ENCODE measurements around the gene LFNG. TPM values are rescaled to one million over a fixed set of nuclear protein-coding genes. Genes with fewer than 3 reads are reported as not detected.

LFNG gene
- total RNA-seq, 1 donor from 2014 or later: 95.8 TPM

GRCh38 chr7:2523461-2523936, 3.9 kb downstream of the LFNG start:
- no peak for TF ChIP-seq CTCF (IDR thresholded peaks at IDR 0.05)
- Mint-ChIP-seq H3K4me3 (peak overlapping the region; percentile 96), H3K27me3 (no peaks in the 10 kb centered on the region), H3K27ac (peak overlapping the region; percentile 92), H3K4me1 (peaks cover 70% of the 10 kb centered on the region), H3K9me3 (no peaks in the 10 kb centered on the region), H3K36me3 (ENCODE audit: low read depth) (peaks cover 53% of the 10 kb centered on the region)
- CTCF ChIA-PET: interaction anchor here (1.6 kb wide), 1 partner anchor 85 kb away, joined by 4 read pairs; no protein-coding TSS in a partner anchor
- DNase-seq (no peak), ATAC-seq (ENCODE audit: low read depth) (no peak)
- intact Hi-C loops (cut with micrococcal nuclease): loop anchor here (5.0 to 10.0 kb wide), 4 partner anchors 174 to 1299 kb away; partner anchors contain the start of gene MAD1L1
- POLR2A ChIA-PET: interaction anchor here (1.2 to 6.9 kb wide), 2 partner anchors 13 to 187 kb away, joined by 3 to 240 read pairs; no protein-coding TSS in a partner anchor

DNA sequence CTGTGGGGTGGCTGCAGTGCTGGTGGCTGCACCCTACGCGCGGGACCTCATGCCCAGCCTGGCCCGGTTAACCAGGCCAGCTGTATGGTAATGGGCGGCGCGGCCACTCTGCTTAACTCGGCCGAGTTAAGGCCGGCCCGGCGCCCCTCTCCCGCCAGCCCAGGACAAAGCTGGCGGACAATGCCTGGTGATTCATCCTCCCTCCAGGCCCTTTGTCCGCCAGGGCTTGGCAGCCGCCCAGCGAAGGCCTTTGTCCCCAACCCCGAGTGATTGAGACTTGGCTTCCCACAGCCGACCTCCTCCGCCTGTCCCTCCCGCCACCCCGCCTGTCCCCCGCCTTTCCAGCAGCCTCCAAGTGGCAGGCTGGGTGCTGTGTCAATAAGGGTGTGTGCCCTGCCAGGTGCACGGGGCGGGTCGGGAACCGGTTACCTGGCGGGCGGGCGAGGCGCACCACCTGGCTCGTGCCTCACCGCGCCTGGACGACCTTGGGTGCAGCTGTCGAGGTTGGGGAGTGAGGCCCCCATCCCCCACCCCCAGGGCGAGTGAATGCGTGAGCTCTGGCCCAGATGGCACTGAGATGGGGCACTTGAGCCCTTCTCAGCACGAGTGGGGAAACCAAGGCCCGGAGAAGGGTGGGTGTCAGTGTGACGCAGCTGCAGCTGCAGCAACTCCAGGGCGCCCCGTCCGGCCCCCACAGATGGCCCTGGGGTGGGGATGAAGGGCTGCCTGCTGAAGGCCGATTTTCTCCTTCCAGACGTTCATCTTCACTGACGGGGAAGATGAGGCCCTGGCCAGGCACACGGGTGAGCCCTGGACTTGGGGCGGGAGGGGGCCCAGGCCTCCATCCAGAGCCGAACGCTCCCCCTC, 4.6 kb downstream of the LFNG start:
- Mint-ChIP-seq H3K9me3 (no peaks in the 10 kb centered on the region), H3K4me1 (peaks cover 73% of the 10 kb centered on the region), H3K36me3 (ENCODE audit: low read depth) (peaks cover 53% of the 10 kb centered on the region), H3K27ac (peak overlapping the region; percentile 56), H3K27me3 (no peaks in the 10 kb centered on the region), H3K4me3 (peak overlapping the region; percentile 24)
- POLR2A ChIA-PET: interaction anchor here (0.6 to 6.9 kb wide), 3 partner anchors 14 to 186 kb away, joined by 3 to 240 read pairs (median 4); no protein-coding TSS in a partner anchor
- TF ChIP-seq CTCF (IDR thresholded peaks at IDR 0.05): no peak
- DNase-seq (no peak), ATAC-seq (ENCODE audit: low read depth) (no peak)
- CTCF ChIA-PET: interaction anchor here (1.6 kb wide), 1 partner anchor 85 kb away, joined by 4 read pairs; no protein-coding TSS in a partner anchor
- intact Hi-C loops (cut with micrococcal nuclease): loop anchor here (5.0 to 10.0 kb wide), 4 partner anchors 173 to 1299 kb away; partner anchors contain the start of gene MAD1L1

- DNase-seq (no peak), ATAC-seq (ENCODE audit: low read depth) (no peak)
- no peak for TF ChIP-seq CTCF (IDR thresholded peaks at IDR 0.05)
- Mint-ChIP-seq H3K27ac (no peak overlapping the region), H3K4me3 (no peak overlapping the region), H3K9me3 (no peaks in the 10 kb centered on the region), H3K36me3 (ENCODE audit: low read depth) (peaks cover 53% of the 10 kb centered on the region), H3K4me1 (peaks cover 81% of the 10 kb centered on the region), H3K27me3 (no peaks in the 10 kb centered on the region)
- ChIA-PET CTCF (interaction anchor here (1.6 kb wide), 1 partner anchor 84 kb away, joined by 4 read pairs; no protein-coding TSS in a partner anchor), POLR2A (interaction anchor here (0.6 to 6.9 kb wide), 3 partner anchors 15 to 52 kb away, joined by 5 to 304 read pairs (median 240); no protein-coding TSS in a partner anchor)
- intact Hi-C loops (cut with micrococcal nuclease): loop anchor here (5.0 to 10.0 kb wide), 5 partner anchors 172 to 1300 kb away; partner anchors contain the start of gene MAD1L1
Observed at GRCh38 chr7:2524808-2525657, 5.5 kb downstream of the LFNG start.

- Mint-ChIP-seq H3K27me3 (no peaks in the 10 kb centered on the region), H3K36me3 (ENCODE audit: low read depth) (peaks cover 46% of the 10 kb centered on the region), H3K27ac (peak overlapping the region; percentile 50), H3K4me3 (no peak overlapping the region), H3K4me1 (peaks cover 85% of the 10 kb centered on the region), H3K9me3 (no peaks in the 10 kb centered on the region)
- no peak for ATAC-seq (ENCODE audit: low read depth)
- ChIA-PET POLR2A (interaction anchor here (1.2 to 5.7 kb wide), 3 partner anchors 16 to 184 kb away, joined by 3 to 304 read pairs (median 17); partner anchors contain the start of gene IQCE), CTCF (no interaction called here)
- no peak for DNase-seq
- TF ChIP-seq CTCF (IDR thresholded peaks at IDR 0.05): no peak
- intact Hi-C loops (cut with micrococcal nuclease): loop anchor here (5.0 to 10.0 kb wide), 3 partner anchors 229 to 1301 kb away; partner anchors contain the start of gene MAD1L1
Observed at GRCh38 chr7:2525658-2526630, 6.4 kb downstream of the LFNG start.
